HG03139 (cell line): ENCODE measurements around the gene ATP6V1D.
A peak's percentile ranks its signal among the peaks of the same experiment; 100 is the strongest.
"Not testable (repeated sequence)": the region's sequence is repeated elsewhere in the genome, so short reads cannot be mapped to it uniquely, and the experiment has no call there.

Source experiments
- ATAC-seq: cut with Tn5 transposase; IDR thresholded peaks from one replicate; pipeline ENCODE4 v1.9.1; 2021; ENCODE audit not compliant: unreplicated experiment

The ATP6V1D gene

DNA sequence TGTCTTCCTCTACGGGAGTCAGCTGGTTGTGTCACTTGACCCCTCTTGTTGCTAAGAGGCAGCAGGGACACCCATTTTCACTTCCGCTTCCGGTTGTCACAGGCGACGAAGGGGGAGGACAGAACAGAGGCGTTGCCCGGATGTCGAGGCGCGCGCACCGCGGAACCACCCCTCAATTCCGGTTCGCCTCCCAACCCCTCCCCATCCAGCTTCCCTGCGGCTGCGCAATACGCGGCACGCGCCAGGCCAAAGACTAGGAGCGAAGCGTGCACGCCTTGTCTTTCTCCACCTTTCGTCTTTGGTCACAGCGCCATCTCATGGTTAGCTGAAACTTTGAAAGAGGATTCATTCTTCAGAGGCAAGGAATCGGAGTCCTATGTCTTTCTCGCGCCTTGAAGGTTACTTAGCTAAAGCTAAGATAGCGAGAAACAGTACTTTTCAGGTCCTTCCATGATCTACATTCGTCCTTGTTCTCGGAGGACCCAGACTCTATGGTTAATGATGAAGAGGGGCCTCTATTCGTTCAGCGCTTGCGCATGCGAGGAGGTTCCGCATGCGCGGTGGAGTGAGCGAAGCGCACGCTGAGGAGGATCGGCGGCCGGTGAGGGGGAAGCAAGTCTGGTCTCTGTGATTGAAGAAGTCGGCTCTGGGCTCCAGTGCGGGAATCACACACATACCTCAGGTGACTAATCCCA lies at the start of gene ATP6V1D, which contains the start of gene EIF2S1:
ATP6V1D (minus strand) TSS at position 30 of the 695 bp plus-strand sequence. CDS start 106 bp downstream, outside the sequence.
EIF2S1 (plus strand) TSS at position 554 of the 695 bp plus-strand sequence. CDS start 4,440 bp downstream, outside the sequence.
- peak; percentile 89 for ATAC-seq

DNA sequence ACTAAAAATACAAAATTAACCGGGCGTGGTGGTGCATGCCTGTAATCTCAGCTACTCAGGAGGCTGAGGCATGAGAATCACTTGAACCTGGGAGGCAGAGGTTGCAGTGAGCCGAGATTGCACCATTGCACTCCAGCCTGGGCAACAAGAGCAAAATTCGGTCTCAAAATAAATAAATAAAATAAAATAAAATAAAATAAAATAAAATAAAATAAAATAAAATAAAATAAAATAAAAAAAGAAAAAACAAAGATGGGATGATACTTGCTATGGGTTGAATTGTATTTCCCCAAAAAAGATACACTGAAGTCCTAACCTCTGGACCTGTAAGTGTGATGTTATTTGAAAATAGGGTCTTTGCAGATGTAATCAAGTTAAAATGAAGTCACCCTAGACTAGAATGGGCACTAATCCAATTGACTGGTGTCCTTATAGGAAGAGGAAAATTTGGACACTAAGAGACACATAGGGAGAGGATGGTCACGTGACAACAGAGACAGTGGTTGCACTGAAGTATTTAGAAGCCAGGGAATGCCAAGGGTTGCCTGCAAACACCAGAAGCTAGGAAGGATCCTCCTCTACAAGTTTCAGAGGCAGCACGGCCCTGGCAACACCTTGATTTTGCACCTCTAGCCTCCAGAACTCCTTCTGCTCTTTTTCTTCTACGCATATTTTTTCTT lies 48.7 kb upstream of the ATP6V1D start:
- ATAC-seq, result not testable (repeated sequence)

- ATAC-seq, result no peak
These were observed 46.2 kb upstream of the ATP6V1D start for GRCh38 chr14:67405771-67406170.

DNA sequence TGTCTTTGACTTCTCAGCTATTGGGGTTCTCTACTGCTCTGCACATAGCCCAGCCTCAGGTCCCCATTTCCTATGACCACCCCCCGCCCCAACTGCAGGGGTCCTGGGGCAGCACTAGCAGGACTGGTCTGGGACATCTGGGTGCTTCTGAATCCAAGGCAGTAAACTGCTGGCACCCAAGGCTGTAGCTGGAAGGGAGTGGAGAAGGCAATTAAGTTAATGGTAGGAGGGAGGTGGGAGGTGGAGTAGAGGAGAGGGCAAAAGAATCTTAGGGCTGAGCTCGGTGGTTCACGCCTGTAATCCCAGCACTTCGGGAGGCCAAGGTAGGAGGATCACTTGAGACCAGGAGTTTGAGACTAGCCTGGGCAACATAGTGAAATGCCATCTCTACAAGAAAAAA lies 40.8 kb upstream of the ATP6V1D start:
- no peak for ATAC-seq

- no peak for ATAC-seq
These were observed 37.9 kb upstream of the ATP6V1D start for GRCh38 chr14:67397536-67397935.

GRCh38 chr14:67396381-67396970 lies 36.9 kb upstream of the ATP6V1D start:
- ATAC-seq, result no peak

- no peak for ATAC-seq
These were observed 36.2 kb upstream of the ATP6V1D start for GRCh38 chr14:67395876-67396189.

- no peak for ATAC-seq
These were observed 35.7 kb upstream of the ATP6V1D start for GRCh38 chr14:67395086-67395875.

DNA sequence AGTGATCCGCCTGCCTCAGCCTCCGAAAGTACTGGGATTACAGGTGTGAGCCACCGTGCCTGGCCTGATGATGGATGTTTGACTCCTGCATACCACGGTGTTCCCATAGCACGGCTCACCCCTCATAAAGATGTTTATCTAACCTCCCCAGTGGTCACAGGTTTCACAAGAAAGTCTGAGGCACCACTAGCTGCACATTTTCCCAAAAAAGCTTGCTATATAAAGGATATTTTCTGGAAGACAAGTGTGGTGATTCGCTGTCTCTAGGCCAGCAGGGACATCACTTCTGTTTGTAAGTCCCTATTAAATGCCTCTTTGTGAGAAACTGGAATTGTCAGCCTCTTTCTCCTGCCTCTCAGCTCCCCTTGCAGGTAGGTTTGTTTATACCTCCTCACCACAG lies 34.1 kb upstream of the ATP6V1D start:
- no peak for ATAC-seq

GRCh38 chr14:67392800-67393199 lies 33.2 kb upstream of the ATP6V1D start:
- no peak for ATAC-seq

GRCh38 chr14:67392123-67392522 lies 32.5 kb upstream of the ATP6V1D start:
- ATAC-seq, result no peak

GRCh38 chr14:67391268-67391667 lies 31.7 kb upstream of the ATP6V1D start:
- ATAC-seq, result no peak

GRCh38 chr14:67389811-67390534 lies 30.4 kb upstream of the ATP6V1D start:
- ATAC-seq, result no peak

- no peak for ATAC-seq
These were observed 29.7 kb upstream of the ATP6V1D start for GRCh38 chr14:67389275-67389674.

DNA sequence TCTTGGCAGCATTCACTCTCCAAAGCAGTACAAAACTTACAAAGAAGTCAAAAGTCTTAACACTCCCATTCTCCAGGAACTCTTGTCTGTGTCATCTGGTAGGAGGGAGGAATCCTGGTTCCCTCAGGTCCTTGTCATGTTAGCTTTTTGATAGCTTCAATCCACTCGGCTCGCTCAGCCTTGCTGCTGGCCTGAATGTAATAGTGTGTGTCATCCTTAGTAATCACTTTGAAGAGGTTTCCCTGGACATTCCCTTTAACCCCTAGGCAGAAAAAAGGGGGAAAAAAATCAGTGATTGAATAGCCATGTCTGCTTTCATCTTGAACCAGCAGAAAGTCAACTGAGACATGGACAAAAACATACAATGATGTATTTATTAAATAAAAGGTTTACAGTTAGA lies 27.6 kb upstream of the ATP6V1D start:
- no peak for ATAC-seq

- no peak for ATAC-seq
These were observed 26.0 kb upstream of the ATP6V1D start for GRCh38 chr14:67385618-67386017.

- no peak for ATAC-seq
These were observed 25.5 kb upstream of the ATP6V1D start for GRCh38 chr14:67385120-67385519.

DNA sequence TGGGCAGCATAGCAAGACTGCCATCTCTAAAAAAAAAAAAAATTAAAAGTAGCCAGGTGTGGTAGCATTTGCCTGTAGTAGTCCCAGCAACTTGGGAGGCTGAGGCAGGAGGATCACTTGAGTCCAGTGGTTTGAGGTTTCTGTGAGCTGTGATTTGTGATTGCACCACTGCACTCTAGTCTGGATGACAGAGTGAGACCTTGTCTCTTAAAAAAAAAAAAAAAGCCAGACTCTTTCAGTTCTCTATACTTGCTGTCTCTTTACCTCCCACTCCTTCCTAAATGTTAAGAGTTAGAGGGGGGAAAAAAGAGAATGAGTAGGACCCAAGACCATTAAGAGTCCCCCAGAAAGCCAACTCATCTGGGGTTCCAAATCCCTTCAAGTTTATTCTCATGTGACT lies 18.3 kb upstream of the ATP6V1D start:
- no peak for ATAC-seq

DNA sequence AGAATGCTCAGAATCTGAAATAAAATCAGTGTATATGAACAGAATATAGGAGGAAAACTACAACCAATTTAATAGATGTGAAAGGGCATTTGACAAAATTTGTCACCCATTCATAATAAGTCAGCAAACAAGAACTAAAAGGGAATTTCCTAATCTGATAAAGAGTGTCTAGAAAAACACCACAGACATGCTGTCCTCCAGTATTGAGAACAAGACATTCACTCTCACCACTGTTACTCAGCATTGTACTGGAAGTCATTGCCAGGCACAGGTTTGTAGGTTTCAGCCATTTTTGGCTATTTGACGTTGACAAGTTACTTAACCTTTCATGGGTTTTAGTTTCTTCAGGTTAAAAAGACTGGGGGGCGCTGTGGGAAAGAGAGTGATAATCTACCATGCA lies 13.7 kb upstream of the ATP6V1D start:
- ATAC-seq, result no peak

DNA sequence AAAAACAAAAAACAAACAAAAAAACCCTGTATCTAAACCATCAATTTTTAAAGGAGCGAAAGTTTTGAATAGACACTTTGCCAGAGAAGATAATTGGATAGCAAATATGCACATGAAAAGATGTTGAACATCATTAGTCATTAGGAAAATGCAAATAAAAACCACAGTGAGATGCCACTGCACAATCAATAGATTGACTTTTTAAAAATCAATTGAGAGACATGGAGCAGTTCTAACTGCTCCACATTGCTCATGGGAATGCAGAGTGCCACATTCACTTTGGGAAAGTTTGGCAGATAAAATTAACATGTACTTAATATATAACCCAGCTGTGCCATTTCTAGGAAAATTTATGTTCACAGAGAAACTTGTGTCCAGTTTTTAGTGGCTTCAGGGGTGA lies 13.2 kb upstream of the ATP6V1D start:
- ATAC-seq, result no peak
